Stimulated activated naive B cell treated with anti-CD40 and anti-IgM and Interleukin-4, amounts not matched to agents 10 μg/mL and 1 μg/mL and 100 μg/mL, for 72 hours (primary cell): ENCODE results near the gene ZPLD1.

Source experiments
- ATAC-seq, 2 donors: fragments of 150-1000 bp; cut with Tn5 transposase; replicated peaks; 2 replicates each; pipeline ENCODE4 v1.10.0; 2021; ENCODE audit warnings: moderate library complexity in 1 of 2
- DNase-seq: peaks from one replicate; pipeline ENCODE4 v3.0.0; 2021
- H3K27ac Mint-ChIP-seq: one replicate; pipeline ENCODE4 v1.8.0; 2022; ENCODE audit warnings: mild to moderate bottlenecking, mixed read lengths
- H3K27me3 Mint-ChIP-seq, 2 donors: one replicate each; pipeline ENCODE4 v1.8.0; 2022; ENCODE audit warnings: mixed read lengths in 2 of 2
- H3K36me3 Mint-ChIP-seq, 2 donors: one replicate each; pipeline ENCODE4 v1.8.0; 2022; ENCODE audit warnings: mixed read lengths in 2 of 2, mild to moderate bottlenecking in 1 of 2
- H3K4me1 Mint-ChIP-seq, 2 donors: one replicate each; pipeline ENCODE4 v1.8.0; 2022; ENCODE audit warnings: mixed read lengths in 2 of 2, mild to moderate bottlenecking in 1 of 2
- H3K4me3 Mint-ChIP-seq, 2 donors: one replicate each; pipeline ENCODE4 v1.8.0; 2022; ENCODE audit warnings: mild to moderate bottlenecking in 2 of 2, mixed read lengths in 2 of 2, moderate library complexity in 1 of 2
- H3K9me3 Mint-ChIP-seq, 2 donors: one replicate each; pipeline ENCODE4 v1.8.0; 2022; ENCODE audit warnings: mixed read lengths in 2 of 2, mild to moderate bottlenecking in 1 of 2

Gene ZPLD1

DNA sequence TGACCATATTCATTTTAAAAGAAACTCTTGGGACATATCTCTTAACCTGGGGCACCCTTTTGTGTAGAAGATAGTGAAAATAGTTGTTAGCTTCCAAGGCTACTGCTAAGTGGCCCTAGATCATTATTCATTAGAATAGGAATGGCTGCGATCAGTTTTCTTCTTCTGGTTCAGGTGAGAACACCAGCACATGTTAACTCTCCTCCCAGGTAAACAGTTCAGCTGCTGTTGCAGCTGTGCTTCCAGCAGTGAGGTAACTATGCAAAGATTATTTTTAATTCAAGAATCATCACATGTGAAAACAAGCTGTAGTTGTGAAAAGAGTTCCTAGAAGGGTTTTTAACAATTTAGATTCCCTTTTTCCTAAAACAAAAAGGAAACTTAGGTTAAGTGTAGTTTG, 43.3 kb downstream of the ZPLD1 start:
- Mint-ChIP-seq H3K36me3 (no peaks in the 10 kb centered on the region), H3K27me3 (no peaks in the 10 kb centered on the region), H3K4me1 (peaks cover 0 to 1% of the 10 kb centered on the region in 2 donors), H3K9me3 (no peaks in the 10 kb centered on the region), H3K27ac (no peak overlapping the region), H3K4me3 (no peak overlapping the region)
- DNase-seq (no peak), ATAC-seq (no peak)

- H3K36me3 Mint-ChIP-seq, result no peaks in the 10 kb centered on the region
- H3K27ac Mint-ChIP-seq, result no peak overlapping the region
- H3K27me3 Mint-ChIP-seq, result no peaks in the 10 kb centered on the region
- ATAC-seq, result no peak
- no peak overlapping the region for H3K4me3 Mint-ChIP-seq
- no peak for DNase-seq
- peaks cover 0 to 1% of the 10 kb centered on the region in 2 donors for H3K4me1 Mint-ChIP-seq
- H3K9me3 Mint-ChIP-seq, result no peaks in the 10 kb centered on the region
Measured at GRCh38 chr3:102480139-102480538, 45.3 kb downstream of the ZPLD1 start.

DNA sequence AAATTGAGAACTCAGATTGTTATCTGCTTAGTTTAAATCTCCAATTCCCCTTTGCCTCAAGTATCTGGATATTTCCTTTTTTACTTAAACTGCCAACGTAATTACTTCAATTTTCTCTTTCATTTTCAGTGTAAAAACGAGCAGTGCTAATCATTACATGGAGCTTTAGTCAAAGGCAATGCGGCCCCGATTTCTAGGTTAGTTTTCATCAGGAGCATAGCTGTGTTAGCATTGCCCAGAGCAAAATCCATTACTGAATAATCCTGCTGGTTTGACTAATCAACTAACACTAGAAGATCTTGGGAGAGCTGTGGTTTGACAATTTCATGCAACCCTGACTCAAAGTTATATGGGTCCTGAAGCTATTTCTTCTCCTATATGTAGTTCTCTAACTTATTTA, 46.2 kb downstream of the ZPLD1 start:
- Mint-ChIP-seq H3K36me3 (no peaks in the 10 kb centered on the region), H3K27ac (no peak overlapping the region), H3K4me1 (peaks cover 0 to 1% of the 10 kb centered on the region in 2 donors), H3K4me3 (no peak overlapping the region), H3K27me3 (no peaks in the 10 kb centered on the region), H3K9me3 (no peaks in the 10 kb centered on the region)
- ATAC-seq, result no peak
- no peak for DNase-seq

GRCh38 chr3:102483556-102483955, 48.7 kb downstream of the ZPLD1 start:
- Mint-ChIP-seq H3K36me3 (no peaks in the 10 kb centered on the region), H3K4me1 (peaks cover 0 to 1% of the 10 kb centered on the region in 2 donors), H3K9me3 (peaks cover 0 to 2% of the 10 kb centered on the region in 2 donors), H3K27ac (no peak overlapping the region), H3K4me3 (no peak overlapping the region), H3K27me3 (no peaks in the 10 kb centered on the region)
- no peak for ATAC-seq
- no peak for DNase-seq

DNA sequence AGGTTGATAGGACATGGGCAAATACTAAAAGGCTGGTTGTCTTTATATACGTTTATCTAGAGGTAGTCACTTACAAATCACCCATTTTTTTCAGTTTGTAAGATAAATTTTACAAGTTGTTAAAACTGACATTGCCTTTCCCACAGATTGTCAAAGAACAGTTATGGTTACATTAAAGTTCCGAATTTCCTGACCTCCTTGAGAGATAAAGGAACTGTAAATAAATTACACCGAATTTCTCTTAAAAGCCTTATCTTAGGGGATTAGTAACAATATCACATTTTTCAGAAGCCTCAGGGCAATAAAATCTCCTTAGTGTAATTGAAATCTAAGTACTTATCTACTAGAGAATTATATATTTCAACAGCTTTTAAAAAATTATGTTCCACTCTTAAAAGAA, 49.5 kb downstream of the ZPLD1 start:
- Mint-ChIP-seq H3K9me3 (peaks cover 0 to 2% of the 10 kb centered on the region in 2 donors), H3K27ac (no peak overlapping the region), H3K4me1 (peaks cover 0 to 1% of the 10 kb centered on the region in 2 donors), H3K36me3 (no peaks in the 10 kb centered on the region), H3K4me3 (no peak overlapping the region), H3K27me3 (no peaks in the 10 kb centered on the region)
- ATAC-seq, result no peak
- no peak for DNase-seq

DNA sequence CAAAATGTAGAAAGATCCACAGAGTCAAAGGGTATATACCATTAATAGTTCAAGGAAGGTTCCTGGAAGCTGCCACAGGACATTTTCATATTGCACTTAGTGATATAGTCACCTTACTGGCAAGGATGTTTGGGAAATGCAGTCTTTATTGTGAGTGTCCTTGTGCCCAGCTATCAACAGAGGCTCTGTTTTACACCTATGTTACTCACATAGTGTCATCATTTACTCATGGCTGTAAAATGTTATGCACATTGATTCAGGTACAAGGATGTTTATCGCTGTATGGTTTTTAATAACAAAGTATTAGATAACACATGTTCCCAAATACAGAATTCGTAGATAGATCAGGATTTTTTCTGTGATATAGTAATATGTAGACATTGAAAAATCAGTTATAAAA, 50.9 kb downstream of the ZPLD1 start:
- peaks cover 0 to 2% of the 10 kb centered on the region in 2 donors for H3K9me3 Mint-ChIP-seq
- H3K4me3 Mint-ChIP-seq, result no peak overlapping the region
- ATAC-seq, result no peak
- DNase-seq, result no peak
- no peaks in the 10 kb centered on the region for H3K27me3 Mint-ChIP-seq
- peaks cover 0 to 1% of the 10 kb centered on the region in 2 donors for H3K4me1 Mint-ChIP-seq
- no peak overlapping the region for H3K27ac Mint-ChIP-seq
- H3K36me3 Mint-ChIP-seq, result no peaks in the 10 kb centered on the region

GRCh38 chr3:102488331-102488730, 53.5 kb downstream of the ZPLD1 start:
- no peaks in the 10 kb centered on the region for H3K36me3 Mint-ChIP-seq
- DNase-seq, result no peak
- H3K4me3 Mint-ChIP-seq, result no peak overlapping the region
- no peak overlapping the region for H3K27ac Mint-ChIP-seq
- H3K27me3 Mint-ChIP-seq, result peaks cover 0 to 4% of the 10 kb centered on the region in 2 donors
- H3K4me1 Mint-ChIP-seq, result no peaks in the 10 kb centered on the region
- no peak for ATAC-seq
- H3K9me3 Mint-ChIP-seq, result peaks cover 0 to 5% of the 10 kb centered on the region in 2 donors

GRCh38 chr3:102492300-102492699, 57.5 kb downstream of the ZPLD1 start:
- no peak for DNase-seq
- ATAC-seq, result no peak
- Mint-ChIP-seq H3K36me3 (no peaks in the 10 kb centered on the region), H3K4me3 (no peak overlapping the region), H3K27me3 (peaks cover 0 to 8% of the 10 kb centered on the region in 2 donors), H3K9me3 (peaks cover 0 to 3% of the 10 kb centered on the region in 2 donors), H3K27ac (no peak overlapping the region), H3K4me1 (no peaks in the 10 kb centered on the region)

GRCh38 chr3:102497571-102497970, 62.8 kb downstream of the ZPLD1 start:
- ATAC-seq (no peak), DNase-seq (no peak)
- no peaks in the 10 kb centered on the region for H3K36me3 Mint-ChIP-seq
- H3K27ac Mint-ChIP-seq, result no peak overlapping the region
- H3K9me3 Mint-ChIP-seq, result peaks cover 0 to 3% of the 10 kb centered on the region in 2 donors
- peaks cover 0 to 4% of the 10 kb centered on the region in 2 donors for H3K27me3 Mint-ChIP-seq
- no peaks in the 10 kb centered on the region for H3K4me1 Mint-ChIP-seq
- H3K4me3 Mint-ChIP-seq, result no peak overlapping the region

DNA sequence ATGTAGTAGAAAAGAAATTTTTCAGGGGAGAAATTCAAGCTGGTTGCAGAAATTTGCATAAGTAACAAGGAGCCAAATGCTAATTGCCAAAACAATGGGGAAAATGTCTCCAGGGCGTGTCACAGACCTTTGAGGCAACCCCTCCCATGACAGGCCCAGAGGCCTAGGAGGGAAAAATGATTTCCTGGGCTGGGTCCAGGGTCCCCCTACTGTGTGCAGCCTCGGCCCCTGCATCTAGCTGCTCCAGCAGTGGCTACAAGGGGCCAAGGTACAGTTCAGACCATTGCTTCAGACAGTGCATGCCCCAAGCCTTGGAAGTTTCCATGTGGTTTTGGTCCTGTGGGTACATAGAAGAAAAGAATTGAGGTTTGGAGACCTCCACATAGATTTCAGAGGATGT, 70.7 kb downstream of the ZPLD1 start:
- ATAC-seq, result no peak
- Mint-ChIP-seq H3K4me3 (no peak overlapping the region), H3K4me1 (no peaks in the 10 kb centered on the region), H3K9me3 (peaks cover 3 to 4% of the 10 kb centered on the region in 2 donors), H3K27ac (no peak overlapping the region), H3K27me3 (peaks cover 0 to 11% of the 10 kb centered on the region in 2 donors), H3K36me3 (no peaks in the 10 kb centered on the region)
- DNase-seq, result no peak

- ATAC-seq (no peak), DNase-seq (no peak)
- Mint-ChIP-seq H3K4me3 (no peak overlapping the region), H3K27ac (no peak overlapping the region), H3K27me3 (peaks cover 0 to 11% of the 10 kb centered on the region in 2 donors), H3K4me1 (no peaks in the 10 kb centered on the region), H3K9me3 (peaks cover 0 to 3% of the 10 kb centered on the region in 2 donors), H3K36me3 (no peaks in the 10 kb centered on the region)
Measured at GRCh38 chr3:102510663-102511062, 75.8 kb downstream of the ZPLD1 start.

DNA sequence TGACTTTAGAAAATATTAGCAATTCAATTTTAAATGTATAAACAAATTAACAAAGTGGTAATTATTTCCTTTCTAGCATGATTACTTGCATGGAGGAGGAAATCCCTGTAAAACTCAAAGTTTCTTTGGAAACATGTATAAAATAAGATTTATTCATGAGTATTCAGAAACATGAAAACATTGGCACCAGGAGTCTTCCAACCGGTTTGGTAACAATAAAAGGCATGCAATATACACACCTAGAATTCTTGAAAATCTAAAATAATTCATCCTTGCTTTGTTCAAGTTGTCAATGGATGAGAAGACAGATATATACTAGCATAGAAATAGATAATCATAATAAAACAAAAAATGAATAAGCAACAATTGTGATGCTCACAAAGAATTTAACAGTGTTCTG, 76.4 kb downstream of the ZPLD1 start:
- Mint-ChIP-seq H3K4me3 (no peak overlapping the region), H3K36me3 (no peaks in the 10 kb centered on the region), H3K4me1 (no peaks in the 10 kb centered on the region), H3K27me3 (peaks cover 0 to 8% of the 10 kb centered on the region in 2 donors), H3K9me3 (no peaks in the 10 kb centered on the region), H3K27ac (no peak overlapping the region)
- no peak for ATAC-seq
- no peak for DNase-seq

DNA sequence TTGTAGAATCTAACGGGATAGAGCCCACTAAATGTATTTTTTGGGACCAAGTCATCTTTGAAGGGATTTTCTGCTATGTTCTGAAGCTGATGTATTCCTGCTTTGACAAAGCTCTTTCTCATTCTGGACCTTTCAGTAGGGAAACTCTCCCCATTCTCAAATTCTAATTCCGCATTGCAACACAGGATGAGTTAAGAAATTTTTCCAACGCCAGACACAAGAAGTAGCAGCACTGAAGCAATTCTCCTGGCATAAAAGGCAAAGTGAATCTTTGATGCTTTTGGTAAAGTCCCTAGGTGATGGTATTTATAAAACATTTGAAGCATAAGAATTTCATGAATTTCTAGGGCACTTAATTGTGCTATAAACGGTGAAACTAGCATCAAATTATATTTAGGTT, 76.8 kb downstream of the ZPLD1 start:
- ATAC-seq (no peak), DNase-seq (no peak)
- Mint-ChIP-seq H3K9me3 (no peaks in the 10 kb centered on the region), H3K36me3 (no peaks in the 10 kb centered on the region), H3K4me3 (no peak overlapping the region), H3K27ac (no peak overlapping the region), H3K27me3 (peaks cover 2 to 8% of the 10 kb centered on the region in 2 donors), H3K4me1 (no peaks in the 10 kb centered on the region)

DNA sequence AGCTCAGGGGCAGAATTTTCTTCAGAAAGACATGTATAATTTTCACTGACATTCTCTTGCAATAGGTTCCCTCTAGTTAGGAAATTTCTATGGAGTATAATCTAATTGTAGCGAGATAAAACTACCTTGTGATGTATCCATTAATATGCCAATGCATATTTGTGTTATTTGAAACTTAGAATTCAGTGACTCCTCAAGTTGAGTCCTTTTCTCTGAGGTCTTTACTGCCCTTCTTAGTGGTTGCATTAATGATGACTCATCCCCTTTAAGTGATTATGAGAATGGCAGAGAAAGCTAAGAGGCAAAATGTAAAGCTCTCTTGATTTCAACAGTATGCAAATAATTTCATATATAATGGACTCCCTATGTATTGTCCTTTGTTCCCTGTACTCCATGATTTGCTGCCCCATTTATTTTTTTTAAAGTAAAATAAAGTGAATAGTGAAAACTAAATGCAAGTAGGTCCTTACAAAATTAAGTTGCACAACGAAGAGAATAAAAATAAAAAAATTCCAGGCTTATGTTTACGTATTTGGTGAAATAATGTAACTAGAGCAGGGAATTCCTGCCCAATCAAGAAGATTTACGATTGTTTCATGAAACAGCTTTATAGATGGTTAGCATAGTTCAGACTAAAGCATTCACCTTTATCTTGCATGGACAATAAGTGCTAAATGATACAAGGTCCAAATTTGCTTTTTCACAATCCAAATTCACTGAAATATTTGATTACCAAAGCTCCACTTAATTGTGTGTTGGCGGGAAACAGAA, 78.1 kb downstream of the ZPLD1 start:
- no peaks in the 10 kb centered on the region for H3K36me3 Mint-ChIP-seq
- H3K27me3 Mint-ChIP-seq, result peaks cover 4% of the 10 kb centered on the region in 2 donors
- ATAC-seq (no peak), DNase-seq (no peak)
- no peaks in the 10 kb centered on the region for H3K9me3 Mint-ChIP-seq
- H3K4me1 Mint-ChIP-seq, result no peaks in the 10 kb centered on the region
- no peak overlapping the region for H3K4me3 Mint-ChIP-seq
- no peak overlapping the region for H3K27ac Mint-ChIP-seq

DNA sequence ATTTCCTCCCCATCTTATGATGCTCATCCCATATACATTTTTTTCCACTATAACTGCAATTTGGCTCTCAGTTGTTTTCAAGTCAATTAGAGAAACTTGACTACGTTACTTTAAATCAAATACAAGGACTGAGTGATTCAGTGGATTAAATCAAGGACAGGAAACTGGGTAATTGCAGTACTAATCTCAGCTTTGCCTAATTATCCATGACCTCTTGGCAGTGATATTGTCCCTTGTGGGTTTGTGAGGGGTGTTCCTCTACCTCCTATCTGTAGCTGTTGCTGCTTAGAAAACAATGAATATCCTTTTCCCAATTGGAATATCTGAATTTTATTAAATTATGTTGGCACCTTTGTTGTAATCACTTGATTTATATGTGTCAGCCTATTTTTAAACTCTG, 79.4 kb downstream of the ZPLD1 start:
- Mint-ChIP-seq H3K27ac (peak overlapping the region; percentile 25), H3K27me3 (peaks cover 5 to 6% of the 10 kb centered on the region in 2 donors), H3K9me3 (no peaks in the 10 kb centered on the region), H3K4me3 (no peak overlapping the region), H3K4me1 (no peaks in the 10 kb centered on the region), H3K36me3 (no peaks in the 10 kb centered on the region)
- ATAC-seq (no peak), DNase-seq (no peak)
